ENCODE results near the gene EML6.

Gene EML6

DNA sequence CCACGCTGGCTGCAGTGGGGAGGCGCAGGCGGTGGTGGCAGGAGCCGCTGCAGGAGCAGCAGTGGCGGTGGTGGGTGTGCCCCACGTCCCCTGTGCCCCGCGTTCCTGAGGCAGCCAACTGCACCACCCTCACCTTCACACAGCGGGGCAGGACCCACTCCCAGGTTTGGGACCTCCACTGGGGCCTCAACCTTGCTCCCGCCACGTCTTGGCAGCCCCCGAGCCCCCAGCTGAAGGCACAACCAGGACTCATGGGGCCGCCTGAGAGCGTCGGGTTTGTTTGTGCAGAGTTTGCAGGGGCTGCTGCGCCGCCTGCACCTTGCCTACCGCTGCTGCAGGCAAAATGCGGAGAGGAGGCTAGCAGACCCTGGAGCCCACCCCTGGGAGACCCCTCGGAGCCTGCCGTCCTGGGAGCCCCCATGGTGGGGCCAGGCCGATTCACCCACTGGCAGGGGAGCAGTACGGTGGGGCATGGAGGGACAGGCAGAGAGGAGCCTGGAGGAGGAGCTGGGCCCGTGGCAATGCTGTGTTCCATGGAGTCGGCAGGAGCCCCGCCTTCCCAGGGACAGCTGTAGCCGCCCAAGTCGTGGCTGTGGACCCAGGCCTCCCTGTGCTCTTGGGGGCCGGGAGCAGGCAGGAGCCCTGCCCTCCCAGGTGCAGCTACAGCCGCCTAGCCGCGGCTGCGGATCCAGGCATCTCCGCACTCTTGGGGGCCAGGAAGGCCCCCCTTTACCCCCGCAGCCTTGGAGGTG lies 14.7 kb upstream of the EML6 start:
- no peak for DNase-seq (ENCODE audit: low read depth)

DNA sequence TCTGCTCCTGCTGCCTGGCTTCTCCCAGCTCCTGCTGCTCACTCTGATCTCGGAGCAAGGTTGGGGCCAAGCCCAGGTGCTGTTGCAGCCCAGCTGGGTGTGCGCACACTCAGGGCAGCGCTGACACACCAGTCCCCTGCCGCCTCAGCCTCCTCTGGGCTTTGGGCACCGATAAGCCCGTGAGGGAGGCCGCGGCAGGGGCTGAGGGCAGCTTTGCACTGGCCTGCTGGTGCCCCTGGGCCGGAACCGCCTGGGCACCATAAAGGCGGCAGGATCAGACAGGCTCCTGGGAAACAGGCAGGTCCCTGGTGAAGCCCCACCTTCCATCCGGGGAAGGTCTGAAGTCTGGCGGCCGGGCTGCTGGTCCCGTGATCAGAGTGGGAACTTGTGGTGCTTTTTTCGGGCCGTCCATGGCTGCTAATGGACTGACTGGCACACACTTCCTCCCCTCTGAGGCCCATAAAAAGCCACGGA lies 14.1 kb upstream of the EML6 start:
- no peak for DNase-seq (ENCODE audit: low read depth)

DNA sequence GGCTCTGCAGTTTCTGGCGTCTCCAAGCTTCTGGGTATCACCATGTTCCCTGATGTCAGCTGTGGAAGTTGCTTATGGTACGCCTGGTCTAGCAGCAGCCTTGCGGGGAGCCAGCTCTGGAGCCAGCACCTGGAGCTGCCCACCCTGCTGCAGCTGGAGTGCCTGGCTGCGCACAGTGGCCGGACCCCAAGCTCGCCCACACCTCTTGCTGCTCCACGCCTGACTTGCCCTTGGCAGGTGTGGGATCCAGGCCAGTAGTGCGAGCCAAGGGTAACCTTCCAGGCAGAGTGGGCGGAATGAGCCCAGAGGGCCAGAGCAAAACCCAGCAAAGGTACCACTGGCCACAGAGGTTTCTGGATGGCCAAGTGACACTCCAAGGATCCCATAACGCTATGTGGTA lies 13.2 kb upstream of the EML6 start:
- no peak for DNase-seq (ENCODE audit: low read depth)

DNA sequence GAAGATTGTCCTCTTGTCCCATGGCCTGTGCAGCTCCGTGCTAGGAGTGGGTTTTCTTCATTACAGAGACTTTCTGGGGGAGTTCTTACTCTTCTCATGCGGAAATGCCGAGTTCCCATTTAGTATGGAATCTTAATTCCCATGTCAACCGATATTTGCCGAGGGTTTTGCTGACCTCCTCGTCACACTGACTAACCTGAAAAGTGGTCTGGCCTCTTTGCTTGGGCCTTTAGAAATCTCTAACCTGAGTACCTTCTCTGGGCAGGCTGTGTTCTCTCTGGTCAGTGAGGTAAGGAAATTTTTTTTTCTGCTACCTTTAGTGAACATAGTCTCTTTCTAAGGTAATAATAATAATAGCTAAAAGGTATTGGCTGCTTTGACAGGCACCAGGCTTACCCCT lies 10.9 kb upstream of the EML6 start:
- DNase-seq (ENCODE audit: low read depth), result no peak

DNA sequence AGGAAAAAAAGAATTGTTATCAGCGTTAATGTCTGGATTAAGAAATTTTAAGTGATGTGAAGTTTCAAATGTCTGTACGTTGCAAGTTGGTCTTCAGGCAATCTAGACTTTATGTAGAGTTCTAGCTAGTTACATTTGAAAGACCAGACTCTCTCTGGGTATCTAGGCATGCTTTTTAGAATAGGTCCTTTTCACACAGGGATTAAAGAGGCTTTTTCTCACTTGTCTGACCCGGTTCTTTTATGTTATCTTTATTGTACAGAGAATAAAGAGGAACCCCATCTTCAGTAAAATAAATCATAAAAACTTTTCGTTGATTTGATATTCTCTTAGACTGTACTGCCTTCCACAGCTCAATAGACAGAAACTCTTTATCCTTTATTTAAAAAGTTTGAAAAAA lies 8.5 kb upstream of the EML6 start:
- no peak for DNase-seq (ENCODE audit: low read depth)

DNA sequence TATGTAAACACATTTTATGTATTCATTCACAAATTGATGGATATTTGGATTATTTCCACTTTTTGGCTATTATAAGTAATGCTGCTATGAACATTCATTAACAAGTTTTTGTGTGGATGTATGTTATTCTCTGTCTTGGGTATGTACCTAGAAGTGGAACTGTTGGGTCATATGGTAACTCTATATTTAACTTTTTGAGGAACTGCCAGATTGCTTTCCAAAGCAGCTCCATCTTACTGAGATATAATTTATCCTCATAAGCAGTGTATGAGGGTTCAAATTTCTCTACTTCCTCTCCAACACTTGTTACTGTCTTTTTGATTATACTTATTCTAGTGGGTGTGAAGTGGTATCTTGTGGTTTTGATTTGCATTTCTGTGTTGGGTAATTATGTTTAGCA lies 7.1 kb upstream of the EML6 start:
- no peak for DNase-seq (ENCODE audit: low read depth)

DNA sequence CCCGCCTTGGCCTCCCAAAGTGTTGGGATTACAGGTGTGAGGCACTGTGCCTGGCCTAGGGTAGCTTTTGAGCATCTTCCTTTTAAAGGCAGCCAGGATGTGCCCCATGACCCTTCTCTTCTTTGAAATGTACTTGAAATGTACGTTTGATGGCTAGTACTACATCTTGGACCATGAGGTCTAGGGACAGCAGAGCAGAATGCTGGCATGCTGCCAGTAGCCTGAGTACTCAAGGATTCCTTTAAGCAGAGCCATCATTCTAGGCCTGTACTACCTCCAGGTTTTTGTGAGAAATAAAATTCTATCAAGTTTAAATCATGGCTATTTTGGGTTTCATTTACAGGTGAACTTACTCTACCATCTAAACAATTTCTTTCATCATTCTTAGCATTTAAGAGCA lies 2.9 kb upstream of the EML6 start:
- DNase-seq (ENCODE audit: low read depth), result no peak

DNA sequence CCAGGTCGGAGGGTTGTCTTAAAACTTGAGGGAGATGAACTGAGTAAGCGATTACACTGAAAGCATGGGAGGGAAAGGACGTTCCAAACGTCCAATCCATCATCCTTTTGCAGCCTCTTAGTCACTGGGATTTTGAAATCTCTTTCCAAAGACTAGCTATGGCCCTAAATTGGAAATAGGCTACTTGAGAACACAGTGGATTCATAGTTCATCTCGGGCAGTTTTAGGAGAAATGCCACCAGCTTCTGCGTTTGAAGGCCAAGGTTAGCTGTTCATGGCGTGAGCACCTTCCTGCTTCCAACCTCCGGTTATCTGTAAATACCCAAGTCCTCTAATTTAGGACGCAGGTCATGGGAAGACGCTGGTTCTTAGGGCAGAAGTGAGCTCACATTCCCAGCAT lies 821 bp upstream of the EML6 start:
- no peak for DNase-seq (ENCODE audit: low read depth)

DNA sequence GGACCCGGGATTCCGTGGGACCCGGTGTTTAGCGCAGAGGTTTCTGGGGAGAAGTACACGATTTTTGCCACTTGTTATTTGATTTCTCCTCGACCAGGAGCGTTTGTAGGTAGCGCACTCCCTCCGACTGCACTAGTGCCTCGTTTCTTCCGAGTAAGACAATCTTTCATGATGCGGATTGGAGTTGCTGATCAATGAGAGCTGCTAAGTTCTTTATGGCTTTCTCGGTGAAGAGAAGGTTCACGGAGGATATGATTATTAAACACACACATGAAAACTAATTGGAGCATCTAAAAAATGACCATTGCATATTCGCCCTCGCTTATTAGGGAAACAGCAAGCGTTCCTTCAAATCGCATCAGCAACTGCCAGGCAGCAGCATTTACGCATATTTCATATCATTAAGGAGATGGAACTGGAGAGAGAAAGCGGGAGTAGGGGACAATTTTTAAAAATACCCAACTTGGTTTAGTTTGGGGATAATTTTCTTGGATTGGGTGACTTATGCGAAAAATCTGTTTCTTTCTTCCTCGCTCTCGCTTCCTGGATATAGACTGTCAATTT lies 616 bp downstream of the EML6 start:
- DNase-seq (ENCODE audit: low read depth), result no peak

DNA sequence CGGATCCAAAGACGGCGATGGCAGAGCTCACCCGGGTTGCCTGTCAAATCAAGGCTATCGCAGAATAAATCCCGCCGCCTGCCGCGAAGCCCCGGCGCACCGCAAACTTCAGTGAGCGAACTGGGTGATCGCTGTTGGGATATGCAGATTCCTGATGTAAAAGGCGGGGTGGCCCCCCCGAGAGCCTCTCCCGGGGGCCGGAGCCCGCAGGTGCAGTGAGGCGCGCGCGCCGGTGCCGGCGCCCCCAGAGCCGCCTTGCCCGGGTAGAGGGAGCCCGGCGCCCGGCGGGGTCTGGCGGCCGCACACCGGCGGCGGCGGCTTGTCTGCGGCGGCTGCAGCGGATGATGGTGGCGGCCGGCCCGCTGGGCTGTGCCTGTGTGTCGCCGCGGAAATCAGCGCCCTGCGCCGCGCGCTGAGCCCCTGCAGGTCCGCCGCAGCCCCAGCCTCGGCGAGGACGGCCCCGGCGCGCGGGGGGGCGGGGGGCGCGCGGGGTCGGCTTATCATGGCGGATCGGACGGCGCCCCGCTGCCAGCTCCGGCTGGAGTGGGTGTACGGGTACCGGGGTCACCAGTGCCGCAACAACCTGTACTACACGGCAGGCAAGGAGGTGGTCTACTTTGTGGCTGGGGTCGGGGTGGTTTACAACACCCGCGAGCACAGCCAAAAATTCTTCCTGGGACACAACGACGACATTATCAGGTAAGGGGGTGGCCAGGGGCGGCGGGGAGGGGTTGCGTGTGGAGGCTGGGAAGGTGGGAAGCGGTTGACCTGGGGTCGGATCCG lies 1.3 kb downstream of the EML6 start:
- no peak for DNase-seq (ENCODE audit: low read depth)

DNA sequence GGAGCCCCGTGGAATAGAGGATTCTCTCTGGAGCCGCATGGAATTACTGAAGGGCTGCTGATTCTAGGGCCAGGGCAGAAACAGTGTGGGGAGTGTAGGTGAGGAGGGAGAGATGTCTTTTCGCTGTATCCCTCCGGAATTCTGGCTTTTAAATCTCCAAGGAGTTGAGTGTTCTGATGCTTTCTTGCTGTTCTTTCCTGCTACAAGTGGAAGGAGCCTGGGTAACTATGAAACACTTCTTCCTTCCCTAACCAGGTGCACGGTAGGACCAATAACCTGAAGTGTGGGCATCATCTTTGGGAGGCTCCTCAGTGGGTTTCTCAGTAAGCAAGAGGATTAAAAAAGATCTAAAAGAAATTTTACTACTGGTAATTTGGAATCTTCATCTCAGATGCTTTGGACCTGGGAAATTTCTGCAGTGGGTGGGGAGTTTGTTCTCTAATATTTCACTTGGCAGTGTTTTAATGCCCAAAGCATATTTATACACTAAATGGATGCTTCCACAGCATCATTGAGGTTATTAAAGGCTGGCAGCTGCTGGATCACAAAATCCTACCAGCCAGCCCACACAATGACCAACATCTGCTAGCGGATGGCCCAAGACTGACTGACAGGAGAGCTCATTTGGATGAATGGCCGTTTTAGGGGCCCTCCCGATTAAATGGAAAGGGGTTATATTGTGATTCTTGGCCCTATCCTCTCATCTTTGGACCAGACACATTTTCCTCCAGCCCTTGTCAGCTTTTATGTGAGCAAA lies 2.1 kb downstream of the EML6 start:
- DNase-seq (ENCODE audit: low read depth), result no peak

DNA sequence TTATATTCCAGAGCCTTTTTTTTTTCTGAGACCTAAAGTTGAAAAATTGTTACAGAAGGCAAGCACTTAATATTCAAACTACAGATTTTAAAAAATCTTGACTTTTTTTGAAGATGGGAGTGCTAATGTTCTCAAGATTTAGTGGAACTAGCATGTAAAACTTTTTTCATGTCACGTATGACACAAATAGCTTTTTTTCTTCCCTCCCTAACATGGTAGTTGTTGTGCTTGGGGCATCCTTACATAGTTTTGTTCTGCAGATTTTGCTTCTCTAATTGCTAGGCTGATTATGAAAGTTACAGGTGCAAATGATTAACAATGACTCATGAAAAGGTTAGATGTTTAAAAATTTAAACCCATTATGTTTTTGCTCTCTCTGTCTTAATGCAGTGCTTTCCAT lies 3.0 kb downstream of the EML6 start:
- DNase-seq (ENCODE audit: low read depth), result no peak

DNA sequence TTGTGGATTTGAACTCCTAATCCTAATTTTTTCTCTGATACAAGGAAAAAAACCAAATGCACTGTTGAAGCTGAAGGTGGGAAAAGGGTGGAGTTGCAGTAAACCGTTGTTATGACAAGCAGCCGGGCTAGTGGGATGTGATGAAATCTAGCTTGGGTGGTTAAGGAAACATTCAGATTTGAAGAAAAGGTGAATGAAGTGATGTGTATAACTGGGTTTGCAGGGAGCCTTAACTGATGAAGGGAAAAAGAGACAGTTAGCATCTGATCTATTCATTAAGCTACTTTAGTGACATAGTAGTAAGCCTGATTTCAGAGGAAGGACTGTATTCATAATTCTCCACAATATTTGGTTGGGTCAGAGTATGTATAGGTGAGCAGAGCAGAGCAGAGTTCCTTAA lies 3.5 kb downstream of the EML6 start:
- no peak for DNase-seq (ENCODE audit: low read depth)

DNA sequence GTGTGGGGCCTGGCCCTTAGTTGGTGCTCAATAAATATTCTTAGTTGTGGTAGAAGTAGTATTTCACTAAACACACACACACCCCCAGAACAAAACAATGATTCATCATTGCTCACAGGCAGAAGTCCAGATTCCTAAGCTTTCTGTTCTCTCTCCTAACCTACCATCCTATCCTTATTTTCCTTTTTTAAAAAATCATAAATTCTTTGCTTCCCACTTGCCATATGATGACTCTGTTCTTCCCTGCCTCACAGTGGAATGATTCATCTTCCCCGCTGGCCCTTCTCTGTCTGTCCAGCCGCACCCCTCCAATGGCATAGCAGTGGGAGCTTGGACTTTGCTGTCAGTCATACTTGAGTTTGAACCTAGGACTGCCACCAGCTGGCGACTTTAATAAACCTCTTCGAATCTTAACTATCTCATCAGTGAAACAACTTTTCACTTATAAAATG lies 5.2 kb downstream of the EML6 start:
- no peak for DNase-seq (ENCODE audit: low read depth)

DNA sequence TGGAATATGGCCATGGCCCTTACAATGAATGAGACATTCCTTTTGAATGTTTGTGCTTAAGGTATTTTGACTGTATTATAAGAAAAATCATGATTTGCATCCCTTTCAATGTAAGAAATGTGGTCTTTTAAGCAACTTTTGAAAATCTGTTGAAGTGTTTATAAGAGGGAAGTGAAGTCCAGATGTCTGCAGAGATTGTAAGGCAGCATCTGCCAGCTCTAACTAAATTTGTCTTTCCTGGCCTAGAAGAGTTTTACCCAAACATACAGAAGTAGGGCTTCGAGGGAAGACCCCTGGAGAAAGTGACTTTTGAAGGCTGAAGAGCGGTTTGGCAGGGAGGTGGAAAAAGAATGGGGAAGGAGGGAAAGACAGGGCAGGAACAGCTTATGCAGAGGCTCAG lies 12.2 kb downstream of the EML6 start:
- DNase-seq (ENCODE audit: low read depth), result no peak

DNA sequence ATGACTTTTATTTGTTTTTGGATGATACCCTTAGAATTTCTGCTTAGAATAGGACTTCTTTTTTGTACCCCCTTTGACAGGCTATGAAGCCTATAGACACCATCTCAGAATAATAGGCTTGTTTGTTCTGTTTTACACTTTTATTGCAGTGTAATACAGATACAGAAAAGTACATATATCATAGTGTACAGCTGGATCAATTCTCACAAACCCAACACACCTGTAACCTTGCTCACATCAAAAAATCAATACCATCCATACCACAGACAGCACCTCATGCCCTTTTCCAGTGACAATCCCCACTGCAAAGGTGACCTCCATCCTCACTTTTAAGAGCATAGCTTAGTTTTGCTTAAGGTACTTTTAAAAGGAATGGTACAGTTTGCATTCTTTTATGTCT lies 14.8 kb downstream of the EML6 start:
- DNase-seq (ENCODE audit: low read depth), result no peak

DNA sequence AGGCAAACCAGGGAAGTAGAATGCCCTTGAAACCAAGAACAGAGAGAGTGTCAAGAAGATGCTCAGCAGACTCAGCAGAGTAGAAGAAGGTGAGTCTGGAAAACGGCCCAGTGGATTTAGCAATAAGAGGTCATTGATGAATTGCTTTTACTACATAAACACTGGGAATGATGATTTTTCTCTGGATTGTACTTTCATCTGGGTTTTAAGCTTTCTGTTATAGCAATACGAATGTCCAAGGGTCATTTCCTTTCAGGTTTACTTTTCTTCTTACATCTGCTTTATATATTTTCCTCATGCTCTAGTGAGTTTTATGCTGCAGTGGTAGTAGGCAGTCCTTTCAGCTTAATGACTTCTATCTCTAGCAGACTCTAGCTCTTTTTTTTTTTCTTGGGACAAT lies 16.9 kb downstream of the EML6 start:
- no peak for DNase-seq (ENCODE audit: low read depth)

DNA sequence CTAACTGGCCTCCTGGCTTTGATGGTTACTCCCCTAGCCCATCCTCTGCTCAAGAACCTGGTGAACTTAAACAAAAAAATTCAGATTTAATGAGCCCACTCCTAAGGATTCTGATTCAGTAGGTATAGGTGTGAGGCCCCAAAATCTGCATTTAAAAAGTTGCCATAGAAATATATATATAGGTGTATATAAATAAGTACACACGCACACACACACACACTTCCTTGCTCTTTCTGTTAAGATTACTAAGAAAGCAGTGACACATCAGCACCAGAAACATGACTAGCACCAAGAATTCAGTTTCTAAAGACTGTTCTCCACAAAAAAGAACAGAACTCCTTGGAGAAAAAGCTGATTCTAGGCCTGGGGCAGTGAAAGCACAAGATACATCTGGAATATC lies 17.8 kb downstream of the EML6 start:
- DNase-seq (ENCODE audit: low read depth), result no peak

DNA sequence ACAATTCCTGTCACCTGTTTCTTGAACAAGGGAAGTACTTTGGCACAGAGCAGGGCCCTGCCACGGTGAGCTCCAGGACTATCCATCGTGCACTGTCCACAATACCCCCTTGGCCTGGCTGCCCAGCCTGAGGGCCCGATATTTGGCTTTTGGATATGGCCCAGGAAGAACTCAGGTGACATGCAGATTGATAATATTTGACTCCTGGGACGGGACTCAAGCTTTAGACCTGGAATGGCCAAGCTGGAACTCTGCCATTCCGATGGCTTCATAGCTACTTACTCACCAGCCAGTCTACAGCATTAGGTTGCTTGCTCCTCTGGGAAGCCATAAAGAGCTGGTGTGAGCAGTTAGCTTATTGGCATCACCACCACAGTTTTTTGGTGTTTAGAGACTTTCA lies 26.6 kb downstream of the EML6 start:
- DNase-seq (ENCODE audit: low read depth), result no peak

DNA sequence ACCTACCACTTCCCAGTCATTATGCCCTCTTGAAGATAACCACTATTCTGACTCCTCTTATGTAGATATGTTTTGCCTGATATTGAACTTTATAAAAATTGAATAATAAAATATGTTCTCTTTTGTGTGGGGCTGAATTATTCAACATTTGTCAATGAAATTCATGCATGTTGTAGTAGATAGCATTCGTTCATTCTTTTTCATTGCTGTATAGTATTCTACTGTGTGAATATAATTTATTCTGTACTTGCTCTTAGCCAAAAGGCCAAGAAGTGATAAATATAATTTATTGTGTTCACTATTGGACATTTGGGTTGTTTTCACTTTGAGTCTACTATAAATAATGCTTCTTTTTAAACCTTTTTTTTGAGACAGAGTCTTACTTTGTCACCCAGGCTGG lies 29.0 kb downstream of the EML6 start:
- no peak for DNase-seq (ENCODE audit: low read depth)

DNA sequence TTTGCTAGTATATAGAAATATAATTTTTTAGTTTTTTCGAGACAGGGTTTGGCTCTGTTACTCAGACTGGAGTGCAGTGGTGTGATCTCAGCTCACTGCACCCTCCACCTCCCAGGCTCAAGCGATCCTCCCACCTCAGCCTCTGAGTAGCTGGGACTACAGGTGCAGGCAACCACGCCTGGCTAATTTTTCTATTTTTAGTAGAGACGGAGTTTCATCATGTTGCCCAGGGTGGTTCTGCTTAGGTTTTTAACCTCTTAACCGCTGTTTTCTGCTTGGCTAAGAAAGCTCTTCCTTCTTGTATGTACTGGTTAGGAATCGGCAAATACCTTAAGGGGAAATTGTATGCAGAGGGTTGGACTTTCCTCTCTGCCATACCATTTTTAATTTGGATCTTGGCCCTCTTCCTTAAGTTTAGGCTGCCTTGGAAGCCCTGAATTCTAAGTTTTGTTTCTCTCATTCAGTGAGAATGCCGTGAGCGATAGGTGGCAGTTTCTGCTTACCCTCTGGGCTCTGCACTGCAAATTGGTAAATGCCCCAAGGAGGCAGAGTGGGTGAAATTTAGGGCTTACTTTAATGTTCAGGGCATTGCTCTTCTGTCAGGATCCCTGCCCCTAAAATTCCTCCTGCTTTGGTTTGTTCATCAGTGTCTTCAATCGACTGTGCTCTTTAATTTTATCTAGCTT lies 32.3 kb downstream of the EML6 start:
- no peak for DNase-seq (ENCODE audit: low read depth)

DNA sequence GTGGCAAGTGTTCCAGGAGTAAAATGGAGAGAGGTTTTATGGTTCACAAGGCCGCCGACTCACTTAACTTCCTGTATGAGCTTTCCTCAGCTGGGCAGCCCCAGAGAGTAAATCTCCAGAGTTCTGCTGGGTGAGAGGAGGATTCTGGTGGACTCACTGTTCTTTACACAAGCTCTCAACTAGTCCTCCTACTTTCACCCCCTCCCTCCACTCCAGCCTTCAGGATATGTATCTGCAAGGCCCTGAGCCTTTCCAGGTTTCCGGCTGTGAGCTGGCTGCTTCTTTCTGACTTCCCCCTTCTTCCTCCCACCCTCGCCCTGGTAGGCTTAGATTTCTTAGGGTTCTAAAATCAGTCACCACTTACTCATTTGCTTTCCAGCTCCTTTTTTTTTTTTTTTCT lies 34.0 kb downstream of the EML6 start:
- DNase-seq (ENCODE audit: low read depth), result no peak
